Smooth muscle cell (in vitro differentiated cells): ENCODE results near the gene MEGF6. TPM values are rescaled to one million over a fixed set of nuclear protein-coding genes. Genes with fewer than 3 reads are reported as not detected.

ENCODE experiments used
- DNase-seq: peaks from one replicate; lab custom pipeline; 2025; ENCODE audit not compliant: unreplicated experiment; lab: John Stamatoyannopoulos, UW
- H2AFZ ChIP-seq: fragments of 200-600 bp; sonication (generic); 2 replicates; pipeline ENCODE4 v1.6.0; 2016; ENCODE audit warnings: antibody characterized with exemption, low read depth, mild to moderate bottlenecking
- H3F3A ChIP-seq: fragments of 200-600 bp; sonication (generic); 2 replicates; pipeline ENCODE4 v1.6.0; 2017; ENCODE audit warnings: antibody characterized with exemption, low read depth
- H3K27ac ChIP-seq: fragments of 200-600 bp; sonication (generic); 2 replicates; pipeline ENCODE4 v1.5.1; 2016; ENCODE audit warnings: low read depth, mild to moderate bottlenecking
- H3K27me3 ChIP-seq: fragments of 200-600 bp; sonication (generic); 2 replicates; pipeline ENCODE4 v1.6.1; 2016; ENCODE audit warnings: low read depth, mild to moderate bottlenecking
- H3K36me3 ChIP-seq: fragments of 200-600 bp; sonication (generic); 2 replicates; pipeline ENCODE4 v1.5.1; 2016; ENCODE audit warnings: low read depth
- H3K4me1 ChIP-seq: fragments of 200-600 bp; sonication (generic); 2 replicates; pipeline ENCODE4 v1.5.1; 2016; ENCODE audit warnings: low read depth
- H3K4me2 ChIP-seq: fragments of 200-600 bp; sonication (generic); 2 replicates; pipeline ENCODE4 v1.6.0; 2016; ENCODE audit warnings: mild to moderate bottlenecking
- H3K4me3 ChIP-seq: fragments of 200-600 bp; sonication (generic); 2 replicates; pipeline ENCODE4 v1.5.1; 2016; ENCODE audit warnings: mild to moderate bottlenecking
- H3K79me2 ChIP-seq: fragments of 200-600 bp; sonication (generic); 2 replicates; pipeline ENCODE4 v1.6.0; 2016; ENCODE audit warnings: low read depth, mild to moderate bottlenecking
- H3K9ac ChIP-seq: fragments of 200-600 bp; sonication (generic); 2 replicates; pipeline ENCODE4 v1.6.0; 2016; ENCODE audit warnings: low read depth
- H3K9me3 ChIP-seq: fragments of 200-600 bp; sonication (generic); replicated peaks from 2 replicates; pipeline ENCODE4 v1.5.1; 2016; ENCODE audit warnings: low read depth
- H4K20me1 ChIP-seq: fragments of 200-600 bp; sonication (generic); 2 replicates; pipeline ENCODE4 v1.6.0; 2016; ENCODE audit warnings: low read depth
- CTCF ChIP-seq: fragments of 200-600 bp; sonication (generic); IDR thresholded peaks from 2 replicates; pipeline ENCODE4 v1.5.1; 2017; ENCODE audit warnings: borderline replicate concordance, mild to moderate bottlenecking, antibody characterized with exemption; ENCODE audit not compliant: insufficient read depth, poor library complexity, severe bottlenecking
- WGBS: methylation state at CpG from one replicate; pipeline ENCODE4 v1.1.7; 2016; ENCODE audit warnings: low lambda C conversion rate; 5-methylcytosine and 5-hydroxymethylcytosine counted together
- polyA plus RNA-seq: library from polyadenylated mRNA; unstranded; fragments of >200 nt; fragmentation: Nextera tagmentation; extraction: Ambion mirVana; gene quantifications from 2 replicates; pipeline ENCODE4 v1.2.1, GENCODE V29; 2016
- total RNA-seq: library from RNA; depleted of rRNA; stranded (reverse); fragments of >200 nt; gene quantifications from 2 replicates; pipeline ENCODE4 v1.2.3, GENCODE V29; 2014

The MEGF6 gene
- total and polyA plus RNA-seq, 2 experiments from 2014 or later = 6.5 to 12.8 TPM

- no peak for TF ChIP-seq CTCF
- no peaks in the 10 kb centered on the region for H3K79me2 ChIP-seq
- no peaks in the 10 kb centered on the region for H3F3A ChIP-seq
- no peaks in the 10 kb centered on the region for H3K36me3 ChIP-seq
- no peaks in the 10 kb centered on the region for H3K4me1 ChIP-seq
- no peaks in the 10 kb centered on the region for H3K9me3 ChIP-seq
- 98% methylated on average over 14 of the region's 14 CpGs for WGBS
- no peak overlapping the region for H3K4me3 ChIP-seq
- no peak overlapping the region for H3K4me2 ChIP-seq
- no peak overlapping the region for H3K9ac ChIP-seq
- no peak overlapping the region for H3K27ac ChIP-seq
- no peak for DNase-seq
- no peaks in the 10 kb centered on the region for H4K20me1 ChIP-seq
- H3K27me3 ChIP-seq = no peaks in the 10 kb centered on the region
- H2AFZ ChIP-seq = no peak overlapping the region
Observed at GRCh38 chr1:3552176-3552575, 59.1 kb downstream of the MEGF6 start.

- H3K79me2 ChIP-seq = no peaks in the 10 kb centered on the region
- H3K9me3 ChIP-seq = no peaks in the 10 kb centered on the region
- no peaks in the 10 kb centered on the region for H3F3A ChIP-seq
- no peak overlapping the region for H3K4me2 ChIP-seq
- no peak for TF ChIP-seq CTCF
- H4K20me1 ChIP-seq = no peaks in the 10 kb centered on the region
- H3K4me3 ChIP-seq = no peak overlapping the region
- no peaks in the 10 kb centered on the region for H3K4me1 ChIP-seq
- no peak overlapping the region for H3K9ac ChIP-seq
- no peak overlapping the region for H2AFZ ChIP-seq
- no peaks in the 10 kb centered on the region for H3K36me3 ChIP-seq
- H3K27ac ChIP-seq = no peak overlapping the region
- no peak for DNase-seq
- WGBS = 88% methylated on average over 10 of the region's 10 CpGs
- H3K27me3 ChIP-seq = no peaks in the 10 kb centered on the region
Observed at GRCh38 chr1:3551711-3552110, 59.6 kb downstream of the MEGF6 start.

GRCh38 chr1:3551290-3551678 is 60.0 kb downstream of the MEGF6 start:
- no peaks in the 10 kb centered on the region for H3K9me3 ChIP-seq
- H4K20me1 ChIP-seq = no peaks in the 10 kb centered on the region
- no peak for TF ChIP-seq CTCF
- H3K9ac ChIP-seq = no peak overlapping the region
- H3K27me3 ChIP-seq = no peaks in the 10 kb centered on the region
- no peak for DNase-seq
- H3K36me3 ChIP-seq = no peaks in the 10 kb centered on the region
- no peak overlapping the region for H3K4me3 ChIP-seq
- H3K4me2 ChIP-seq = no peak overlapping the region
- WGBS = 91% methylated on average over 2 of the region's 5 CpGs
- no peak overlapping the region for H3K27ac ChIP-seq
- no peaks in the 10 kb centered on the region for H3K79me2 ChIP-seq
- no peaks in the 10 kb centered on the region for H3K4me1 ChIP-seq
- no peak overlapping the region for H2AFZ ChIP-seq
- no peaks in the 10 kb centered on the region for H3F3A ChIP-seq

- H4K20me1 ChIP-seq = no peaks in the 10 kb centered on the region
- H3K9ac ChIP-seq = no peak overlapping the region
- no peak for TF ChIP-seq CTCF
- peaks cover 4% of the 10 kb centered on the region for H3K4me1 ChIP-seq
- 90% methylated on average over 21 of the region's 27 CpGs for WGBS
- H3K27me3 ChIP-seq = no peaks in the 10 kb centered on the region
- H3K4me3 ChIP-seq = no peak overlapping the region
- no peaks in the 10 kb centered on the region for H3F3A ChIP-seq
- H3K79me2 ChIP-seq = no peaks in the 10 kb centered on the region
- no peak for DNase-seq
- H3K27ac ChIP-seq = no peak overlapping the region
- H3K36me3 ChIP-seq = no peaks in the 10 kb centered on the region
- no peak overlapping the region for H2AFZ ChIP-seq
- H3K9me3 ChIP-seq = no peaks in the 10 kb centered on the region
- no peak overlapping the region for H3K4me2 ChIP-seq
Observed at GRCh38 chr1:3550511-3551289, 60.6 kb downstream of the MEGF6 start.
